Right renal cortex interstitium (tissue), 3 donors: Measurements from ENCODE around the gene PSMC3. TPM values are rescaled to one million over a fixed set of nuclear protein-coding genes. Genes with fewer than 3 reads are reported as not detected.

Experiments
- DNase-seq, 3 donors: peaks; one replicate each; pipeline ENCODE4 v3.0.0-alpha.2; 2013; ENCODE audit warnings: low read depth in 3 of 3, low spot score in 2 of 3
- polyA plus RNA-seq, 3 donors: library from polyadenylated mRNA; unstranded; fragments of 120-200 nt; gene quantifications; one replicate each; pipeline ENCODE4 v1.2.1, GENCODE V29; 2013; ENCODE audit not compliant: insufficient read length in 3 of 3

PSMC3 gene
- polyA plus RNA-seq, 3 donors = 175 to 194 (median 176) TPM

DNA sequence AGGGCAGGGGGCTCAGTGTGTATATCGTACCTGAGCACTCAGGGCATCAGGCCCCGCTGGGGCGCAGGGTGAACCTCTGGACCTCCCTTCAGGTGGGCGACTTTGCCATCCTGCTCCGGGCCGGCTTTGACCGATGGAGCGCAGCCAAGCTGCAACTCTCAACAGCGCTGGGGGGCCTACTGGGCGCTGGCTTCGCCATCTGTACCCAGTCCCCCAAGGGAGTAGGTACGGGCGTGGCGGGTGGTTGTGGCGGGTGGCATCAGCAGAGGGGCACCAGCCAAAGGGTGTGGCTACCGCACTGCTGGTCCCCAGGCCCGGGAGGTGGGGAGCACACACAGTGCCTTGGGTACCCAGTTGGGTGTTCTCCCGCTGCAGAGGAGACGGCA, 11.6 kb downstream of the PSMC3 start:
- no peak for DNase-seq

DNA sequence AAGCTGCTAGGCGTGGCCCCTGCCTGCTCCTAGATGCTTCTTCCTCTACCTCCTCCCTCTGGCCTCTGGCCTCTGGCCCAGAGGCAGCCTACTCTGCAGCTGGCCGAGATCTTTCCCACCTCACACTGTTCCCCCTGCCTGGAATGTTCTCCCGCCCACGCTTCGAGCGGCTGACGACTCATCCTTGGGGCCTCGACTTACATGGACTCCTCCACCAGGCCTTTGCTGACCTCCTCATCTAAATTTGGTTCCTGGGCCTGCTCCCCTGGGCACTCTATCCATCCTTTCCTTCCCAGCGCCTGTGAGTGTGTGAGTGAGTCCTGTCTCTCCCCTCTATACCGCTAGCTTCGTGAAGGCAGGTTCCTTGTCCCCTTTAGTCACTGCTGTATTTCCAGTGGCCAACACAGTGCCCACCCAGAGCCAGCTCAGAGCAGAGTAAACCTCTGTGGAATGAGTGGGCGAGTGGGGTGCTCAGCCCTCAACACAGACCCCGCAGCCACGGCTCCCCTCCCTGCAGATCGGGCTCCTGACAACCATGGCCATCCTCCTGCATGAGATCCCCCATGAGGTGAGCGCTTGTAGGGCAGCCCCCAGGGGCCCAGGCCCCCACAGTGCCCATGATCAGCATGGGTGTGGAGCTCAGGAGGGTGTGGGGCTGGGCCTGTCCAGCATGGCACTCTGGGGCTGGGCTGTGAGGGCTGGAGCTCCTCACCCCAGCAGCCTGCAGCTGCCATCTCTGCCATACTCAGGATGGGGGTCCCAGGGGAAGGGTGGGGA, 12.1 kb downstream of the PSMC3 start:
- no peak for DNase-seq

DNA sequence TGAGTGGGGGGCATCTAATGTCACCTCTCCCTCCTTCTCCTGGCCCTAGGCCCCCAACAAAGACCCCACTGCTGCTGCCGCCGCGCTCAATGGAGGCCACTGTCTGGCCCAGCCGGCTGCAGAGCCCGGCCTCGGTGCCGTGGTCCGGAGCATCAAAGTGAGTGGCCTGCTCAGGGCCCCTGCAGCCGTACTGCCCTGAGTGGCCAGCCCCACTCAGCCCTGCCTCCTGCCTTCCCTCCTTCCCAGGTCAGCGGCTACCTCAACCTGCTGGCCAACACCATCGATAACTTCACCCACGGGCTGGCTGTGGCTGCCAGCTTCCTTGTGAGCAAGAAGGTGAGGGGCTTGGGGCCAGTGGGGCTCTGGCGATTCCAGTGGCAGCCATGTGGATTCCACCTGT, 12.9 kb downstream of the PSMC3 start:
- DNase-seq = no peak

DNA sequence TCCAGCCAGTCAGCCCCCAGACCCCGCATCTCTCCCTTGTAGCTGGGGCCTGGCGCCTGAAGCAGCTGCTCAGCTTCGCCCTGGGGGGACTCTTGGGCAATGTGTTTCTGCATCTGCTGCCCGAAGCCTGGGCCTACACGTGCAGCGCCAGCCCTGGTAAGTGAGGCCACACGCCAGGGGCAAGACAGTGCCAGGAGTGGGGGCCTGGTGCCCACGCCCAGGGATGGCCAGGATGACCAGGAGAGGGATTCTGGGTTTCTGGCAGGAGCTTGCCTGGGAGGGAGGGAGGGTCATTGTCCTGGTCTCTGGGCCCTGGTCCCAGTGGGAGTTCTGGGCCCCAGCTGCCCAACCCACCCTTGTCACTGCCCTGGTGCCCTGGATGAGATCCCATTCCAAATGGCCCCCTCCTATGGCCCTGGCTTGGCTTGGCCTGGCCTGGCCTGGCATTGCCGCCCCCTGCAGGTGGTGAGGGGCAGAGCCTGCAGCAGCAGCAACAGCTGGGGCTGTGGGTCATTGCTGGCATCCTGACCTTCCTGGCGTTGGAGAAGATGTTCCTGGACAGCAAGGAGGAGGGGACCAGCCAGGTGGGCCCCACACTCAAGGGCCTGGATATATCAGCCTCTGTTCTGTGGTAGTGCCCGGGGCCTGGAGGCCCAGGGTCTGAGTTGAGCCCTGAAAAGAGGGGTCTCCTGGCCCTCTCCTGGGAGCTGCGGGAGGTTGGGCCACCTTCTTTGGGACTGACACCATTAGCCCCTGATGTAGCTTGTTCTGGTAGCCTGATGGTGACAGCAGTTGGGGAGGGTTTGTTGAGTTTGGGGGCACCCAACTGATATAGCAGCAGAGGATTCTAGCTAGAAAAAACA, 14.1 kb downstream of the PSMC3 start:
- DNase-seq = no peak

DNA sequence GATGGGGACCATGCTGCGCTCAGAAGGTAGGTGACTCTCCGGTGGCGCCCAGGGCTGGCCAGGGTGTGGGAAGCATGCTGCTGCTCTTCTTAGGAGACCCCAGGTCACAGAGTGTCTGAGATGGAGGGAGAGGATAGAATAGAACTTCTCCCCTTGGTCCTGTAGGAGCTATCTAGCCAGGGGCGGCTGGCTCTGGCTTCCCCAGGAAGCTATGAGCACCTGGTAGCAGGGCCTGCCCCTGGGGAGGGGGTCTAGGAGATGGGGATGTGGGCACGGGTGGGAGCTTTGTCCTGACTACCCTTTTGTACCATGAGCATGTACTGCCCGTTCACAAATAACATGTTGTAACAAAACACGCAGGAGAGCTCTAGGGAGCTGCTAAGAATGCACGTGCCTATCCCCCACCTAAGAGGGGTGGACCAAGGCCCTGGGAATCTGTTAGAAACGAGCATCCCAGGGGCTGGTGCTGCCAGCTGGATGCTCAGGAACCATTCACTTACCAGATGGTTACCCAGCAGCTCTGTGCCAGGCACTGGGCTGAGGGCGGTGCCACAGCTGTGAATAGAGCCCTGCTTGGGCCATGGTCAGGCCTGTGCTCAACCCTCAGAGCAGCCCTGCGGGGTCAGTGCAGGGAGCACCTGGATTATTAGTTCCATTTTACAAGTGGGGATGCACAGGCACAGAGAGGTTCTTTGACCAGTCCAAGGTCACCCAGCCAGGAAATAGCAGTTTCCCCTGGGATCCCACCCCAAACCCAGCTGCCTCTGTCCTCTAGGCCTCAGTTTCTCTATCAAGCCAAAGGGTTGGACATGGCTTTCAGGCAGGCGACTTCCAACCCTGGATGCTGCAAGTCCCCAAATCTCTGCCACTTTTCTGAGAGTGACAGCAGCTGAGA, 15.6 kb downstream of the PSMC3 start:
- no peak for DNase-seq

DNA sequence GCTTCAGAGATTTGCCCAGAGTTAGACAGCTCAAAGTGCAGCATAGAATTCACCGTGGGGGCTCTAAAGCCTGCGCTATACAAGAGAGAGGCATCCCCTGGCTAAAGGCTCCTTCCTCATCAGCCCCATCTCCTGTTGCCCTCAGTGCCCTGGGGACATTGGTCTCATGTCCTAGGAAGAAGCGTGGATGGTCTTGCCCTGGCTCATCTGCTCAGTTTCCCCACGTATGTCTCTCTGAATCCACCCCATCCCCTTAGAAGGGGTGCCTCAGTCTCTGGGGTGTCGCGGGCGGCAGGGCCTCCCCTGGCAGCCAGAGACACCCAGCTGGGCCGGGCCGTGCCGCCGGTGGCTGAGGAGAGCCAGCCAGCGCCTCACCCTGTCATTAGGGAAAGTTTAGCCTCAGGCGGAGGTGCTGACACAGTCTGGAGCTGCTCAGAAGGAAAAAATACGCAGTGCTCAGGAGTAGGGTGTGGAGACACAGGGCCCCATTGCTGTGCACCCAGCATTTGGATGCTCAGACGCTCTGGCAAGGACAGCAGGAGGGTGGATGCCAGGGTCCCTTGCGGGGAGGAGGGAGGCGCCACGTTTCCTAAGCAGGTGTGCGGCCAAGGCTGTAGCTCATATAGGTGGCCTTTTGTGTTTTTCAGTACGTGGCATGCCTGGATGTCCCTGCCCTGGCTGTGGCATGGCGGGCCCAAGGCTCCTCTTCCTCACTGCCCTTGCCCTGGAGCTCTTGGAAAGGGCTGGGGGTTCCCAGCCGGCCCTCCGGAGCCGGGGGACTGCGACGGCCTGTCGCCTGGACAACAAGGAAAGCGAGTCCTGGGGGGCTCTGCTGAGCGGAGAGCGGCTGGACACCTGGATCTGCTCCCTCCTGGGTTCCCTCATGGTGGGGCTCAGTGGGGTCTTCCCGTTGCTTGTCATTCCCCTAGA, 16.5 kb downstream of the PSMC3 start:
- DNase-seq = no peak

DNA sequence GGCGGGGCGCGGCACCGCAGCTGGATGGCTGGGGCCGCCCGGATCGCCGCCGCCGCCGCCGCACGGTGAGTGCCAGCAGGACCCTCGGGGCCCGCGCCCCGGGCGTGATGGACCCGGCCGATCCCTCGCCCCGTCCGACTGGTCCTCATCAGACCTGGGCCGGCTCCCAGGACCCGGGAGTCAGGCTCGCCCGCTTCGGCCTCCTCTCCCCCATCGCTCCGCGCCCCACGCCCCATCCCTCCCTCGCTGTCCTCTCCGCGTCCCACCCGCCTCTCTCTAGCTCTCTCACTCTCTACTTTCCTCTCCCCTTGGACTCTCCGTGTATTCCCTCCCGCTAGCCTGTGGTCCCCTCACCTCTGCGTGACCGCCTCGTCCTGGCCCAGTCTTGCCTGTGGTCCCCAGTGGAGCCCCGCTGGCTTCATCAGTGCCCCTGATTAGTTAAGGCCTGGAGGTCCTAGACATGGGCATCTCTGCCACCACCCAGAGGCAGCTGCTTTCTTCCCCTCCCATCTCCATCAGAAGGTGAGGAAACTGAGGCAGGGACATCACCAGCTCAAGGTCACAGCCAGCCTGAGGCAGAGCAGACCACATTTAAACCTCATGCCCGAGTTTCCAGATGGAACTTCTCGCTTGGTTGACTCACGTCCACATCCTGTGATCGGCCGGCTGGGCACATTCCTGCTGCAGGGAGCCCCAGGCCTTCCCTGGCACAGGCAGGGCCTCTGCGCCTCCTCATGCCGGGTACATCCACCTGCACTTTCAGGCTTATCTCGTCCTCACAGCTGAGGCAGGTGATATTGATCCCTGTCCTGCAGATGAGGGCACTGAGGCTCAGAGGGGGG, 17.4 kb downstream of the PSMC3 start:
- DNase-seq = no peak

DNA sequence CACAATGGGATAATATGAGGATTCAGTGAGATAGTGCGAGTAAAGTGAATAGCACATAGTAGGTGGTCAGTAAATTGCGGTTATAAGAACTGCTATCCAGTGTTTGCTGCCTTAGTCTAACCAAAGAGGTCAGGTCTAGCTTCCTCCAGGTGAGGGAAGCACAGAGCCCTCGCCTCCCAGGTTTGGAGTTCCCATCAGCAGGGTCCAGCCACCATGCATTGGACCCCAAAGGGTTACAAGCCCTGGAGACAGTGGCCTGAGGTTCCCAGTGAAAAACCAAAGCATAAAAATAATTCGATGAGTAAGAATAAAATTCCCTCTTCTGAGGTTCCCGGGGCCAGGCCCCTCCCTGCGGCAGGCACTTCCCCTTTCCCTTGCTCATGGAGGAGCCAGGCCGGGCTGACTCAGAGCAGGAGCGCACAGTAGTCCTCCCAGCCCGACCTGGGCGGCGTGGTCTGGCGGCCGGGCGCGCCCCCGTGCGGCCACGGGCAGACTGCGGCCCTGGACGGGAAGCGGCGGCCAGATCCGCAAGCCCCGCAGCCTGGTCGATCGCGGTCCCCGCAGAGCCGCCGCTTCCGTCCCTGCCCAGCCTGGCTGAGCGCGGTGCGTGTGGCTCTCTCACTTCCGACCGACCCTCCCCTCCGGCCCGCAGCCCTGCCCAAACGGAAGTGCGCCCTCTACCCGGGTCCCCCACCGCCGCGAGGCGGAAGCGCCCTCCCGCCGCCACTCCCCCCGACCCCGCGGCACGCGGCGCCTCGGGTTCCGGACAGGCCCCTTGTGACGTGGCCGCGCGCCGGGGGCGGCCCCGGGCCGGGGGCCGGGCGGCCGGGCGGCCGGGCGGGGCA, 18.3 kb downstream of the PSMC3 start, which contains the start of gene SLC39A13:
TSS of gene SLC39A13 (plus strand) at position 845 of the 845 bp plus-strand sequence. CDS start 1,505 bp downstream, outside the sequence.
- peak; percentile 83 to 88 (median 84) for DNase-seq

DNA sequence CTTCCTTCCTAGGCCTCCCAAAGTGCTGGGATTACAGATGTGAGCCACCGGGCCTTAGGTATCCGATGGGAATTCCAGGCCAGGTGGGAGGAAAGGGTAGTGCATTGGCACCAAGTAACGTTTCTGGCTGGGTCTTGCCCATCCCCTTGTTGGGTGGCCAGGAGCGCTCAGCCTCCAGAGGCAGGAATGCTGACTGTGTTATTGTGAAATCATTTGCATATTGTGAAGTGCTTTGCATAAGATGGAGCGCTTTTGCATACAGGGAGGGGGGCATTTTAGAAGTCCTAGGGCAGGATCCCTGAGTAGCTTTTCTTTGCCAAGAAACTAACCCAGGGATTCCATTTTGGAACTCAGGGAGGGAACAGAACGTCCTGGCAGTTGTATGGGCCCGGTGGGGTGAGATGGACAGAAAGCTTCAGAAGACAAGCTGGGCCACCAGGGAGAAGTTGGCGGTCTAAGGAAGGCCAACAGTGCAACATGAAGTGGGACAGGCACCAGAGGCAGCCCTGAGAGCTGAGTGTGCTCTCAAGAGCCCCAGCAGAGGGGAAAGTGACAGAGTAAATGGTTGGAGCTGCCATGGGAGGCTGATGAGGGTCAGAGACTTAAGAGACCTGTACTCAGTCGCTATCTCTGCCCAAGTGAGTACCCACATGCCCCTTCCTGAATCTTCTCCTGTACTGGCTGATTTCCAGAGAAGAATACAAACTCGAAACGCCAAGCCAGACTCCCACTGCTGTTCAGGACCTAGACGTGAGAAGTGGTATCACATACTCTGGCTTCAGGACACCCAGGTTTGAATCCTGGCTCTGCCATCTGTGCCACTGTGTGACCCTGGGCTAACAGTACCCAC, 19.1 kb downstream of the PSMC3 start:
- no peak for DNase-seq

DNA sequence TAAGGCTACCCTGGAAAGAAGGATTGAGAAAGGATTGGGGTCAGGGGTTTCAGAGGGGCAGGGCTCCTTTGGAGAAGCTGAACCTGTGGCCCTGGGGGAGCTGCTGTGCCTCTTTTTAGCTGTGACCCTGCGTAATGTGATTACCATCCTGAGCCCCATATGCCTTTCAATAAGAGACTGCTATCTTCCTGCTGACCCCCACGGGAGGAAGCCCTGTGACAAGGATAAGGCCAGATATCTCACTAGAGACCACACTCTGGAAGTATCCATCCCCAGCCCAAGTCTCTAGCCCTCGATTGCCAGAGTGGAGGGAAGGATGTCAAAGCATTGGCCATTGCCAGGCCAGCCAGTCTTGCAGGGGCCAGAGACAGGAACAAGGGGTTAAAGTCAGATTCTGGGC, 22.7 kb downstream of the PSMC3 start:
- DNase-seq = no peak

DNA sequence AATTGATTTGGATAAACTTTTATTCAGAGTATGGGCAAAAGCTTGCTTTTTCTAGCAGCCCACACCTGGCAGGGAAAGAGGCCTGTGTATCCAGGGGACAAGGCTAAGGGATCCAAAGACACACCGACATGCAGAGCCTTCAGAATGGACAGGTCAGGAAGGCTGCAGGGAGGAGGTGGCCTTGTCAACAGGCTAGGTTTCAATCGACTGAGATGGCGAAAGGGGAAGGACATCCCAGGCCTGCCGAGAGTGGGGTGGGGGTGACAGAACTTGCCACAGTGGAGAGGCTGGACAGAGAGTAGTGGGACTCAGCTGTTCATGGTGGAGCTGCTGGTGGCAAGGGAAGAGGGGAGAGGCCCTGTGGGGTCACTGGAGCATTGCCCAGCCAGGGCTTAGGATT, 23.1 kb downstream of the PSMC3 start:
- no peak for DNase-seq

DNA sequence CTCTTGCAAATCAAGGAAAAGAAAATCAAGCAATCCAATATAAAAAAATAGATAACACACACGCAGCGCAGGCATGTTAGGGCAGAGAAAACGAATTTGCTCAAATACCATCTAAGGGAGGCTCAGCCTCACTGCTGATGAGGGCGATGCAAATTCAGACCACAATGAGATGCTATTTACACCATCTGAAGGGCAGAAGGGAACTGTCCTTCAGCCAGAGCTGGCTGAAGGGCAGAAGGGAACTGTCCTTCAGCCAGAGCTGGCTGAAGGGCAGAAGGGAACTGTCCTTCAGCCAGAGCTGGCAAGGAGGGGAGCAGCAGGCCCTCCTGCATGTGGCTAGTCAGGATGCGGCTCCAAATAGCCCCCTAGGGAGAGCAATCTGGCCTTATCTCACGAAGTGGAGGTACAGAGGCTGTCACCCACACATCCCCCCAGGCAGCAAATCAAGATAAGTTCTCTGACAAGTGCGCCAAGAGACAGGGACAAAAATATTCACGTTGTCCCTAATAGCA, 25.4 kb downstream of the PSMC3 start:
- no peak for DNase-seq

DNA sequence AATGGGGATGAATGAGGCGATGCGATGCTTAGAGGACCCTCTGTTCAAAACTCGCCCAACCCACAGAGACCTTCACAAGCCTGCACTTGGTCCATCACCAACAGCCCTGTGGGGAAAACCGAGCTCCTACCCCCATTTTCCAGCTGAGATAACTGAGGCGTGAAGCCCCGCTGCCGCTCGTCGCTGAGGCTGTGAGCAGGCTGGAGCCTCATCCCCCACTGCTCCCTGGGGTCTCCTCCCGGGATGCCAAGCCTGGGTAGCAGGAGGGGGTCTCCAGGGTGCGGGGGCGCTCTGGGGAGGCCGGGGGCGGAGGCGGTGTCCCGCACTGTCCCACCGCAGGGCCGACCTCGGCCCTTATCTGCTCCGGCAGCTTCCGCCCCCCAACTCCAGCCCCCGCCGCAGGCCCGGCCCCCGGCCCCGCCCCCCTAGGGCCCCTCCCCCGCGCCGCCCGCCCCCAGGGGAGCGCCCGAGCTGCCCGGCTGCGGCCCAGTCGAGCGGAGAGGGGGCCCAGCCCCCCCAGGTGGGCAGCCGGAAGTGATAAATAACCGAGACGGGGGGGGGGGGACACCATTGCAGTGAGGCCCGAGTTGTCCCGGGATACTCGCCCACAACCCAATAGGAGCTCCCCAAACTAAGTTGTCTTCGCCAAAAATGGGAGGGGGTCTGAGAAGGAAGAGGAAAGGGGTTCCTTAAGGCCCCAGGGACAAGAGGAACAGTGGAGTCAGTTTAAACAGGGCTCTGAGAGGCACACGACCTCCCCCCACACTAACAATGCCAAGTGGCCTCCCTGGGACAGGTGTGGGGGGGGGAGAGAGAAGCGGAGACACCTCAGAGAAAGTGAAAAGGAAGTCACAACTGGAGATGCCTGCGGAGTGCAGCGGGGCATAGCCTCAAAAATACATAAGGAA, 26.1 kb downstream of the PSMC3 start:
- DNase-seq = no peak

DNA sequence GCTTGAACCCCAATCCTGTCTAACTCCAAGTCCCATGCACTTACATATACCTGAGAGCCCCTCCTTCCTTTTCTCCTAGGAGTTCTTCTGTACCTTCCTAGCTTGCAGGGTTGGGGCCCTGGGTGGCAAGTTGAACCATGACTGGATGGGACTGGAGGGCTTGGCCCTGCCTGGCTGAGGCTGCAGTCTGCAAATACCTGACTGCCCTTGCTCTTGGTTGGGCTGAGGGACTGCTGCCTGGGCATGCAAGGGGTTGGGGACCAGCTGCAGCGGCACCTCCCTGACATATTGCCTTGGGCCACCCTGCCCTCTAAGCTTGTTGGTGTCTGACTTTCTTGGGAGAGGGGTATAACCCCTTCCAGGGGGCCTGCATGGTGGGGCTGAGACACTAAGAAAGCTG, 27.7 kb downstream of the PSMC3 start:
- DNase-seq = no peak

DNA sequence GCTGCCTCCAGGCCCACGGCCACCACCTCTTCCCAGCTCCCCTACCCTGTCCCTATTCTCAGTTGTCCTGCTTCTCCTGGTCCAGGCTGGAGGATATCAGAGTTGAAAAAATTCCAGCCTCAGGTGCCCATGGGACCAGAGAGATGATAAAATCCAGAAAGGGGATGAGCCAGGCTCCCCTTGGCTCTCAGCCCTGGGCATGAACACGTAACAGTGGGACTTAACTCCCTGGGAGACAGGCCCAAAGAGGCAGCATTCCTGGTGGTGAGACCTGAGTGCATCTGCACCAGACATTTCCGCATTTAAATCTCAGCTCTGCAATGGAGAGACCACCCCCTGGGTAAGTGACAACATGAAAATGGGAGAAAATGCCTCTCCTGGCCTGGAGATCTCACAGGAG, 28.2 kb downstream of the PSMC3 start:
- no peak for DNase-seq

DNA sequence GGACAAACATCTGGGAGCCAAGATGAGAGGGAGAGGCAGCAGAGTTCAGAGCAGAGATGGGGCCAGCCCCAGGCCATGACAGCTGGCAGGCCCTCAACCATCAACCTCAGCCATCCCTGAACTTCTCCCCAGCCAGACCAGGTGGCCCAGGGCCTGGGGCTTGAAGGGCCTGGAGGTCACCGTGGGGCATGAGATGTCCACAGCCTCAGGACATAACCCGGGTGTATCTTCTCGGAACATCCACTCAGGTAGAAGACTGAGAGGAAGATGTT, 30.3 kb downstream of the PSMC3 start:
- no peak for DNase-seq
